ENCODE data around the gene RBM6. TPM values are rescaled to one million over a fixed set of nuclear protein-coding genes. Genes with fewer than 3 reads are reported as not detected.

RBM6 gene
- total and polyA plus RNA-seq, 9 of the 15 experiments (the other 6 are each of a cell fraction or from before 2014, with no cell fraction given), result 19.9 to 82.2 (median 57.8) TPM

GRCh38 chr3:49929291-49930167 is 10.4 kb upstream of the RBM6 start, which contains the start of gene MON1A (continued):
- TF ChIP-seq TCF15 (CRISPR knock-in tag; IDR thresholded peaks at IDR 0.05) (no peak), HINFP (tag; conservative IDR thresholded peaks at IDR 0.05; ENCODE audit: low read depth) (peak; percentile 91), SMARCB1 (IDR thresholded peaks at IDR 0.05; ENCODE audit: insufficient read length, low read depth) (no peak), ZNF586 (CRISPR knock-in tag; conservative IDR thresholded peaks at IDR 0.05) (no peak), RBFOX2 (IDR thresholded peaks at IDR 0.05; ENCODE audit: low read depth, low read length) (peak; percentile 94), ZBTB5 (IDR thresholded peaks at IDR 0.05) (peak; percentile 80; the same call in 1 of the 2 replicates), ZNF354B (CRISPR knock-in tag; IDR thresholded peaks at IDR 0.05) (no peak), SAFB (IDR thresholded peaks at IDR 0.05; ENCODE audit: borderline replicate concordance, low read depth, low read length) (no peak), POLR2B (IDR thresholded peaks at IDR 0.05; ENCODE audit: low read depth, partially characterized antibody) (peak; percentile 63), ZNF407 (IDR thresholded peaks at IDR 0.05; ENCODE audit: low read depth) (no peak)
- TF ChIP-seq, protein P1, sequence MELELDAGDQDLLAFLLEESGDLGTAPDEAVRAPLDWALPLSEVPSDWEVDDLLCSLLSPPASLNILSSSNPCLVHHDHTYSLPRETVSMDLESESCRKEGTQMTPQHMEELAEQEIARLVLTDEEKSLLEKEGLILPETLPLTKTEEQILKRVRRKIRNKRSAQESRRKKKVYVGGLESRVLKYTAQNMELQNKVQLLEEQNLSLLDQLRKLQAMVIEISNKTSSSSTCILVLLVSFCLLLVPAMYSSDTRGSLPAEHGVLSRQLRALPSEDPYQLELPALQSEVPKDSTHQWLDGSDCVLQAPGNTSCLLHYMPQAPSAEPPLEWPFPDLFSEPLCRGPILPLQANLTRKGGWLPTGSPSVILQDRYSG (tag; conservative IDR thresholded peaks at IDR 0.05; ENCODE audit: low read depth), result no peak
